Measurements from ENCODE around the gene ABHD17A. TPM values are rescaled to one million over a fixed set of nuclear protein-coding genes. Genes with fewer than 3 reads are reported as not detected.

ABHD17A gene
- total RNA-seq, 2 experiments from 2014 or later: 79.3 to 79.9 TPM

- DNase-seq: no peak
- Mint-ChIP-seq H3K36me3 (ENCODE audit: low read depth) (peaks cover 5% of the 10 kb centered on the region), H3K4me1 (ENCODE audit: low read depth) (peaks cover 5% of the 10 kb centered on the region), H3K4me3 (no peak overlapping the region), H3K27ac (no peak overlapping the region), H3K27me3 (ENCODE audit: low read depth) (no peaks in the 10 kb centered on the region), H3K9me3 (no peaks in the 10 kb centered on the region)
- intact Hi-C loops (cut with micrococcal nuclease): no loop called here
- CTCF ChIA-PET: interaction anchor here (1.5 kb wide), 1 partner anchor 9 kb away, joined by 6 read pairs; no protein-coding TSS in a partner anchor
These were observed 35.3 kb upstream of the ABHD17A start for GRCh38 chr19:1920644-1921043.

DNA sequence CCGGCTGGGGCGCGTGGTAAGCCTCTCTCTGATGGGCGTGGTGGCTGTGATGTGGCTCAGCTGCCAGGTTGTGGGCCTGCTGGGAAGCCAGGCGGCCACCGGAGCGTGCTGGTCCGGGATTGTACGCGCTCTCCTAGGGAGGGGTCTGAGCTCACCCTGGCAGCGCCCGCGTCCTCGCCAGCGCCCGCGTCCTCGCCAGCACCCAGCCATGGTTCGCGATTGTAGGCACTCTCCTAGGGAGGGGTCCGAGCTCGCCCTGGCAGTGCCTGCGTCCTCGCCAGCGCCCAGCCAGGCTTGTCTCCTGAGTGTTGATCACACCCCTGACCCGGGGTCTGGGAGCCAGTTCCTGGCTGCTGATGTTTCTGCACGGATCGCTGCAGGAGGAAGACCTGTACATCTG is 33.7 kb upstream of the ABHD17A start:
- no peak overlapping the region for H3K4me3 Mint-ChIP-seq
- CTCF ChIA-PET: no interaction called here
- no peaks in the 10 kb centered on the region for H3K9me3 Mint-ChIP-seq
- peaks cover 5% of the 10 kb centered on the region for H3K4me1 Mint-ChIP-seq (ENCODE audit: low read depth)
- peaks cover 5% of the 10 kb centered on the region for H3K36me3 Mint-ChIP-seq (ENCODE audit: low read depth)
- no peak overlapping the region for H3K27ac Mint-ChIP-seq
- no peak for DNase-seq
- intact Hi-C loops (cut with micrococcal nuclease): no loop called here
- H3K27me3 Mint-ChIP-seq (ENCODE audit: low read depth): no peaks in the 10 kb centered on the region

- intact Hi-C loops (cut with micrococcal nuclease): no loop called here
- H3K36me3 Mint-ChIP-seq (ENCODE audit: low read depth): peaks cover 5% of the 10 kb centered on the region
- H3K9me3 Mint-ChIP-seq: no peaks in the 10 kb centered on the region
- H3K27ac Mint-ChIP-seq: no peak overlapping the region
- DNase-seq: no peak
- CTCF ChIA-PET: no interaction called here
- H3K4me1 Mint-ChIP-seq (ENCODE audit: low read depth): peaks cover under 1% of the 10 kb centered on the region
- H3K27me3 Mint-ChIP-seq (ENCODE audit: low read depth): no peaks in the 10 kb centered on the region
- H3K4me3 Mint-ChIP-seq: no peak overlapping the region
These were observed 32.6 kb upstream of the ABHD17A start for GRCh38 chr19:1917926-1918325.

- CTCF ChIA-PET: no interaction called here
- H3K27ac Mint-ChIP-seq: no peak overlapping the region
- intact Hi-C loops (cut with micrococcal nuclease): no loop called here
- H3K36me3 Mint-ChIP-seq (ENCODE audit: low read depth): peaks cover 3% of the 10 kb centered on the region
- H3K9me3 Mint-ChIP-seq: no peaks in the 10 kb centered on the region
- DNase-seq: no peak
- H3K4me1 Mint-ChIP-seq (ENCODE audit: low read depth): no peaks in the 10 kb centered on the region
- no peaks in the 10 kb centered on the region for H3K27me3 Mint-ChIP-seq (ENCODE audit: low read depth)
- H3K4me3 Mint-ChIP-seq: no peak overlapping the region
These were observed 31.9 kb upstream of the ABHD17A start for GRCh38 chr19:1917146-1917545.

DNA sequence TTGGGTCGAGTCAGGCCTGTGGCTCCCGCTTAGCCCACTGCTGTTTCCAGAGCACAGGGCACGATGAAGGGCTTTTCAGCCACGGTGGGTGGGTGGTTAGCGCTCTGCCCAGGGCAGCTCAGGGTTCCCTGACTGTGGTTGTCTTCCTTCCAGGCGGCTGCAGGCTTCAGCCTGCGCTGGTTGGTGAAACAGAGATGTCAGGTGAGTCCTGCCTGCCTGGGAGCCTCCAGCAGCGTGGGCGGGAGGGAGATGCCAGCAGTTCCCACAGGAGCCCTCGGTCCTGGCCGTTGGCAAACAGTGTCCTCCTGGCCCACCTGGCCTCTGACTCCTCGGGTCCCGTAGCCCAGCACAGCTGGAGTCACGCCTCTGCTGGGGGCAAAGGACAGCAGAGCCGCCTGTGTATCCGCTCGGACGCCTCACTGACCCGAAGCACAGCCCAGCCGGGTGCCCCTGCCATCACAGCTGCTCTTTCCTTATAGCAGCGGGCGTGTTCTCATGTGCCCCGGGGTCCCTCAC is 29.6 kb upstream of the ABHD17A start:
- H3K27ac Mint-ChIP-seq: no peak overlapping the region
- intact Hi-C loops (cut with micrococcal nuclease): no loop called here
- no peaks in the 10 kb centered on the region for H3K27me3 Mint-ChIP-seq (ENCODE audit: low read depth)
- H3K4me3 Mint-ChIP-seq: no peak overlapping the region
- no peaks in the 10 kb centered on the region for H3K9me3 Mint-ChIP-seq
- no peak for DNase-seq
- CTCF ChIA-PET: no interaction called here
- H3K36me3 Mint-ChIP-seq (ENCODE audit: low read depth): peaks cover 3% of the 10 kb centered on the region
- H3K4me1 Mint-ChIP-seq (ENCODE audit: low read depth): peaks cover 4% of the 10 kb centered on the region

GRCh38 chr19:1913781-1914577 is 28.7 kb upstream of the ABHD17A start:
- no peak overlapping the region for H3K4me3 Mint-ChIP-seq
- intact Hi-C loops (cut with micrococcal nuclease): no loop called here

GRCh38 chr19:1912760-1913505 is 27.6 kb upstream of the ABHD17A start:
- Mint-ChIP-seq H3K4me1 (ENCODE audit: low read depth) (peaks cover 17% of the 10 kb centered on the region), H3K9me3 (no peaks in the 10 kb centered on the region), H3K27ac (no peak overlapping the region), H3K36me3 (ENCODE audit: low read depth) (no peaks in the 10 kb centered on the region), H3K4me3 (no peak overlapping the region), H3K27me3 (ENCODE audit: low read depth) (no peaks in the 10 kb centered on the region)
- intact Hi-C loops (cut with micrococcal nuclease): no loop called here
- DNase-seq: no peak
- CTCF ChIA-PET: no interaction called here

More at GRCh38 chr19:1913781-1914577, 28.7 kb upstream of the ABHD17A start:
- Mint-ChIP-seq H3K27ac (no peak overlapping the region), H3K36me3 (ENCODE audit: low read depth) (peaks cover 3% of the 10 kb centered on the region), H3K4me1 (ENCODE audit: low read depth) (peaks cover 13% of the 10 kb centered on the region), H3K27me3 (ENCODE audit: low read depth) (no peaks in the 10 kb centered on the region), H3K9me3 (no peaks in the 10 kb centered on the region)
- CTCF ChIA-PET: interaction anchor here (0.6 kb wide), 1 partner anchor 119 kb away, joined by 3 read pairs; no protein-coding TSS in a partner anchor
- DNase-seq: no peak

DNA sequence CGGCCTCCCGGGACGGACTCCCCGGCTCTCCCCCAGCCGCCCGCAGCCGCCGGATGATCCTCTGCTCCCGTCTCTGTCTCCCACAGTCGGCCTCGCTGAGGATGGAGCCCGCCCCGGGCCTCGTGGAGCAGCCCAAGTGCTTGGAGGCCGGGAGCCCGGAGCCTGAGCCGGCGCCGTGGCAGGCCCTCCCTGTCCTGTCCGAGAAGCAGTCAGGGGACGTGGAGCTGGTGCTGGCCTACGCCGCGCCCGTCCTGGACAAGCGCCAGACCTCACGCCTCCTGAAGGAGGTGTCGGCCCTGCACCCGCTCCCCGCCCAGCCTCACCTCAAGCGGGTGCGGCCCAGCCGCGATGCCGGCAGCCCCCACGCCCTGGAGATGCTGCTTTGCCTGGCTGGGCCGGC is 26.7 kb upstream of the ABHD17A start:
- no peak for DNase-seq
- Mint-ChIP-seq H3K9me3 (no peaks in the 10 kb centered on the region), H3K36me3 (ENCODE audit: low read depth) (no peaks in the 10 kb centered on the region), H3K27ac (no peak overlapping the region), H3K27me3 (ENCODE audit: low read depth) (no peaks in the 10 kb centered on the region), H3K4me3 (no peak overlapping the region), H3K4me1 (ENCODE audit: low read depth) (peaks cover 17% of the 10 kb centered on the region)
- intact Hi-C loops (cut with micrococcal nuclease): no loop called here
- CTCF ChIA-PET: no interaction called here

DNA sequence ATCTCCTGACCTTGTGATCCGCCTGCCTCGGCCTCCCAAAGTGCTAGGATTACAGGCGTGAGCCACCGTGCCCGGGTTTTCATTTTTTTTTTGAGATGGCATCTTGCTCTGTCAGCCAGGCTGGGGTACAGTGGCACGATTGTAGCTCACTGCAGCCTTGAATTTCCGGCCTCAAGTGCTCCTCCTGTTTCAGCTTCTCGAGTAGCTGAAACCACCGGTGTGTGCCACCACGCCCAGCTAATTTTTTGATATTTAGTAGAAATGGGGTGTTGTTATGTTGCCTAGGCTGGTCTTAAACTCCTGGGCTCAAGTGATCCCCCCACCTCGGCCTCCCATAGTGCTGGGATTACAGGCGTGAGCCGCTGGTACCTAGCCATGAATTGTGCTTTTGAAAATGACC is 25.8 kb upstream of the ABHD17A start:
- no peaks in the 10 kb centered on the region for H3K36me3 Mint-ChIP-seq (ENCODE audit: low read depth)
- H3K27ac Mint-ChIP-seq: no peak overlapping the region
- no peak overlapping the region for H3K4me3 Mint-ChIP-seq
- H3K9me3 Mint-ChIP-seq: no peaks in the 10 kb centered on the region
- peaks cover 17% of the 10 kb centered on the region for H3K4me1 Mint-ChIP-seq (ENCODE audit: low read depth)
- CTCF ChIA-PET: no interaction called here
- no peaks in the 10 kb centered on the region for H3K27me3 Mint-ChIP-seq (ENCODE audit: low read depth)
- DNase-seq: no peak
- intact Hi-C loops (cut with micrococcal nuclease): no loop called here

DNA sequence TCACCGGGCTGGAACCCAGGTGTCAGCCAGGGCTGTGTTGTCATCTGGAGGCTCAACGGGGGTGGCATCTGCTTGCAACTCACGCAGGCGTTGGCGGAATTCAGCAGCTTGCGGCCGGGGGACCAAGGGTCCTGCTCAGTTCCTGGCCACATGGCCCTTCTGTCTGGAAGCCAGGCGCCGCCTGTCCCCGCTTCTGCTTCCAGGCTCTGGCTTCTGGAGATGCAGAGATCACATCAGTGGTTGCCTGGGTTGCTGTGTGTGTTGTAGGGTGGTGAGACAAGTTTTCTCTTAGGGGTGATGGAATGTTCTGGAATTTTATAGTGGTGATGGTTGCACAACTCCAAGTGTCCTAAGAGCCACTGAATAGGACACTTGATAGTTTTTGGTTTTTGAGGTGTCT is 24.9 kb upstream of the ABHD17A start:
- CTCF ChIA-PET: no interaction called here
- Mint-ChIP-seq H3K36me3 (ENCODE audit: low read depth) (peaks cover 1% of the 10 kb centered on the region), H3K27ac (no peak overlapping the region), H3K9me3 (no peaks in the 10 kb centered on the region), H3K4me1 (ENCODE audit: low read depth) (peaks cover 23% of the 10 kb centered on the region), H3K27me3 (ENCODE audit: low read depth) (no peaks in the 10 kb centered on the region), H3K4me3 (no peak overlapping the region)
- intact Hi-C loops (cut with micrococcal nuclease): no loop called here
- DNase-seq: no peak

- Mint-ChIP-seq H3K4me3 (no peak overlapping the region), H3K4me1 (ENCODE audit: low read depth) (peaks cover 26% of the 10 kb centered on the region), H3K9me3 (no peaks in the 10 kb centered on the region), H3K27me3 (ENCODE audit: low read depth) (no peaks in the 10 kb centered on the region), H3K36me3 (ENCODE audit: low read depth) (peaks cover 1% of the 10 kb centered on the region), H3K27ac (no peak overlapping the region)
- DNase-seq: no peak
- CTCF ChIA-PET: no interaction called here
- intact Hi-C loops (cut with micrococcal nuclease): loop anchor here (5.0 kb wide), 1 partner anchor 108 kb away; the partner anchor contains the start of gene BTBD2
These were observed 24.4 kb upstream of the ABHD17A start for GRCh38 chr19:1909761-1910080.

DNA sequence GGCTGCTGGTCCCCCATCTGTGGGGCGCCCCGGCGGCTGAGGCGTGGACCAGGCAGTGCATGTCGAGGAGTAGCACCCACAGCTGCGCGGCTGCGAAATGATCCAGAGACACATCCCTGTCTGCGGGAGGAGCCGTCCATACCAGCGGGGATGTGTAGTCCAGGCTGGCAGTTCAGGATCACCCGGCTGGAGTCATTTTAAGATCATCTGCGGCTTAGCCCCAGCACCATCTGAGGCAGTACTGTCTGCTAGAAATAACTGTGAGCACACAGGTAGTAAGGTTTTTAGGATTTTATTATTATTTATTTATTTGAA is 23.0 kb upstream of the ABHD17A start:
- Mint-ChIP-seq H3K4me1 (ENCODE audit: low read depth) (peaks cover 40% of the 10 kb centered on the region), H3K4me3 (no peak overlapping the region), H3K27ac (no peak overlapping the region), H3K36me3 (ENCODE audit: low read depth) (peaks cover 1% of the 10 kb centered on the region), H3K27me3 (ENCODE audit: low read depth) (no peaks in the 10 kb centered on the region), H3K9me3 (no peaks in the 10 kb centered on the region)
- DNase-seq: no peak
- CTCF ChIA-PET: interaction anchor here (0.9 kb wide), 1 partner anchor 21 kb away, joined by 3 read pairs; no protein-coding TSS in a partner anchor
- intact Hi-C loops (cut with micrococcal nuclease): loop anchor here (5.0 kb wide), 1 partner anchor 109 kb away; the partner anchor contains the start of gene BTBD2
